T-helper 2 cell treated with Interferon-gamma antibody and Interleukin-4, amounts not matched to agents 5 μg/mL and 100 μg/mL, for 36 hours (primary cell): ENCODE measurements around the gene NUP42.

Experiments
- DNase-seq: peaks from one replicate; pipeline ENCODE4 v3.0.0; 2021; ENCODE audit warnings: low spot score
- H3K27ac Mint-ChIP-seq: one replicate; pipeline ENCODE4 v1.8.0; 2021; ENCODE audit warnings: mild to moderate bottlenecking, mixed read lengths
- H3K27me3 Mint-ChIP-seq: one replicate; pipeline ENCODE4 v1.8.0; 2021; ENCODE audit warnings: low read depth, mixed read lengths
- H3K36me3 Mint-ChIP-seq: one replicate; pipeline ENCODE4 v1.8.0; 2021; ENCODE audit warnings: low read depth, mixed read lengths
- H3K4me1 Mint-ChIP-seq: one replicate; pipeline ENCODE4 v1.8.0; 2021; ENCODE audit warnings: low read depth, mixed read lengths
- H3K4me3 Mint-ChIP-seq: one replicate; pipeline ENCODE4 v1.8.0; 2022; ENCODE audit warnings: mild to moderate bottlenecking, moderate library complexity, mixed read lengths
- H3K9me3 Mint-ChIP-seq: one replicate; pipeline ENCODE4 v1.8.0; 2021; ENCODE audit warnings: mixed read lengths

The NUP42 gene

DNA sequence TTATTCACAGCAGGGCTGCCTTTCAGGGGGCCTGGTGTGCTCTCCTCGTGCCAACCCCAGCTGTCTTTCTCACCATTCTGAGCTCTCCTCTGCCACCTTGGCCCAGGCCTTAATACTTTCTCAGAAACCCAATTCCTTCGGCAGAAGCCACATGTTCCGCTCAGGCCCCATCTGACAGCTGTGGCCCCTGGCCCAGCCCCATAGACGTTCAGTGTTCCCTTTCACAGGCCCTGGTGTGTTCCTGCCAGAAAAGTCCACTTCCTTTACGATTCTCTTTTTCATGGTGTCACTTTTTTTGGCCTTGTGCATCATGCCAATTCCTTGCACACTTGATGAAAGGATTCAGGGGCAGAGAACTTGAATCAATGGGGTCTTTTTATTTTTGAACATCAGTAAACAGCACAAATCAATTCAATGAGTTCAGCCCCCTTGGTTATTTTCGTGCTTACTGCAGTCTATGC is 48.8 kb downstream of the NUP42 start:
- H3K4me3 Mint-ChIP-seq, result no peak overlapping the region
- H3K9me3 Mint-ChIP-seq, result no peaks in the 10 kb centered on the region
- DNase-seq, result no peak
- H3K27ac Mint-ChIP-seq, result no peak overlapping the region
- H3K36me3 Mint-ChIP-seq, result no peaks in the 10 kb centered on the region
- H3K27me3 Mint-ChIP-seq, result no peaks in the 10 kb centered on the region
- H3K4me1 Mint-ChIP-seq, result peaks cover 2% of the 10 kb centered on the region

DNA sequence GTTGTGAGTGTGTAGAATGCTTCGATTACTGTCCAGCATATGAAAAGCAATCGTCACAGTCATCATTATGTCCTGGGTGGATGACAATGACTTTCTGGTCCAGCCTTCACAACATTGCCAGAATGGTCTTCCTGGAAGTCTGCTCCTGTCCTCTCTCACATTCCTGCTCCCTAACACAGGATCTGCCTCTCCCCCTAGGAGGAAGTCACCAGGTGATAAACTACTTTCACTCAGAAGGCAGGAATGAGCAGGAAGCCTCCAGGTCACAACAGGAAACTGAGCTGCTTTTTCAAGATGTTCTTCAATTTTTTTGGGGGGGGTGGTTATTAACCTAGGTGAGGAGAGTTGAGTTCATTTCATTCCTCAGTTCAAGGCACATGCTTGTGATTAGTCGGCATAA is 51.1 kb downstream of the NUP42 start:
- DNase-seq, result no peak
- peaks cover 3% of the 10 kb centered on the region for H3K27me3 Mint-ChIP-seq
- H3K4me1 Mint-ChIP-seq, result peaks cover 2% of the 10 kb centered on the region
- no peaks in the 10 kb centered on the region for H3K36me3 Mint-ChIP-seq
- H3K9me3 Mint-ChIP-seq, result no peaks in the 10 kb centered on the region
- H3K27ac Mint-ChIP-seq, result no peak overlapping the region
- H3K4me3 Mint-ChIP-seq, result no peak overlapping the region

DNA sequence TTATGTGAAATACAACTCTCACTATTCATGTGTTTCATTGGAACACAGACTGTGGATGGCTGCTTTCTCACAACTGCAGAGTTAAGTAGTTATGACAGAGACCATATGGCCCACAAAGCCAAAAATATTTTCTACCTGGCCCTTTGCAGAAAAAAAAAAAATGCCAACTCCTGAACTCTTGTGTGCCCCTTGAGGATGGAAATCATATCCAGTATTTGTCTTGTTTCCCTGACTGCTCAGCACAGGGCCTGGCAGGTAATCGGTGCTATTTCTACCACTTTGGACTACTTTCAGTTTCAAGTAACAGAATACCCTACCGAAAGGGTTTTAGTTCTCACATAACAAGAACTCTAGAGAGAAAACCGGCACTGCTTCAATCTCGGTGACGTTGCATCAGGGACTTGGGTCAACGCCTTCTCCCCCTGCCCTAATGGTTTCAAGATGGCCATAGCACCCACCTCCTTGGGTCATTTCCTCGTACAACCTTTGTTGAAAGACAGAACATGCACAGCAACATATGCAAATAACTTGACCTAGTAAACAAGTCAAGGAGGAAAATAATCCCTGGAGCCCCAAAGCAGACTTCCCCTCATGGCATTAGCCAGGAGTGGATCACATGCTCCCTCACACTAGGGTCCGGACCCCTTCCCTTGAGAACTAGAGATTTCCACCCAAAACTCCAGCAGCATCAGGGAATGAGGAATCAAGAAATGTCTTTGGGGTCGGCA is 52.9 kb downstream of the NUP42 start:
- no peak overlapping the region for H3K27ac Mint-ChIP-seq
- H3K4me1 Mint-ChIP-seq, result peaks cover 2% of the 10 kb centered on the region
- H3K36me3 Mint-ChIP-seq, result no peaks in the 10 kb centered on the region
- H3K27me3 Mint-ChIP-seq, result peaks cover 7% of the 10 kb centered on the region
- DNase-seq, result no peak
- H3K9me3 Mint-ChIP-seq, result no peaks in the 10 kb centered on the region
- H3K4me3 Mint-ChIP-seq, result no peak overlapping the region

DNA sequence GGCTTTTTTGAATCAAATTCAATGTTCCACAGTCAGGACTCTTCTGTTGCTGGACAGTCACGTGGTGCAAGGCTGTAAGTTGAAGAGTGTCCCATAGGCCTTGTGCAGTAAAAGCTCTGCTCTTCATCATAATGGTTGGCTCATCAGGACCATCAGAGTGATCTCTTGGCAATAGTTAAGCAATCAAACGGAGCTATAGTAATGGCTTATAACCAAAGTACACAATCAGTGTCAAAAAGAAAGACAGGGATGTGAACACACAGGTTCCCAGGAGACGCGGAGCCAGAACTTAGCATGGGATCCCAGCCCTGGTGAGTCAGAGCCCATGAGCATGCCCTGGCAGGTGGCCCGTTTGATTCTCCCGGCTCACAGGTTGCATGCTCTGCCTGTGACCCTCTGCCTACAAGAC is 54.0 kb downstream of the NUP42 start:
- Mint-ChIP-seq H3K9me3 (no peaks in the 10 kb centered on the region), H3K36me3 (no peaks in the 10 kb centered on the region), H3K27ac (no peak overlapping the region), H3K27me3 (peaks cover 7% of the 10 kb centered on the region), H3K4me3 (no peak overlapping the region), H3K4me1 (peaks cover 2% of the 10 kb centered on the region)
- no peak for DNase-seq

DNA sequence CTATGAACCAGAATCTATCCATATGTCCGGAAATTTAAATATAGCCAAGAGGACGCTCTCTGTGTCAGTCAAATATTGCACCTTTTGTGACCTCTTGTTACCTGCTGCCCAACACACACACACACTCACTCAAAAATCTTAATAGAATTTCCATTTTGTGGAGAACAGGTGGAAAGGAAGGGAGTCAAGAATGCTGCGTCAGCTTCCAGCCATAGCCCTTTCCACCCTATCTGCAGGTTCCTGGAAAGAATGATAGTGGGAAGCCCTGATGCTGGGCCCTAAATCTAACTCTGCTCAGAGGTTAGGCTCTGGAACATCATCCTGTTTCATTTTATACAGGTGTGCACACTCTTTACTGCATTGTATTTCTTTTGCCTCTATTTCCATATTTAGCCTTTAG is 55.2 kb downstream of the NUP42 start:
- DNase-seq, result no peak
- Mint-ChIP-seq H3K27me3 (peaks cover 7% of the 10 kb centered on the region), H3K9me3 (no peaks in the 10 kb centered on the region)

DNA sequence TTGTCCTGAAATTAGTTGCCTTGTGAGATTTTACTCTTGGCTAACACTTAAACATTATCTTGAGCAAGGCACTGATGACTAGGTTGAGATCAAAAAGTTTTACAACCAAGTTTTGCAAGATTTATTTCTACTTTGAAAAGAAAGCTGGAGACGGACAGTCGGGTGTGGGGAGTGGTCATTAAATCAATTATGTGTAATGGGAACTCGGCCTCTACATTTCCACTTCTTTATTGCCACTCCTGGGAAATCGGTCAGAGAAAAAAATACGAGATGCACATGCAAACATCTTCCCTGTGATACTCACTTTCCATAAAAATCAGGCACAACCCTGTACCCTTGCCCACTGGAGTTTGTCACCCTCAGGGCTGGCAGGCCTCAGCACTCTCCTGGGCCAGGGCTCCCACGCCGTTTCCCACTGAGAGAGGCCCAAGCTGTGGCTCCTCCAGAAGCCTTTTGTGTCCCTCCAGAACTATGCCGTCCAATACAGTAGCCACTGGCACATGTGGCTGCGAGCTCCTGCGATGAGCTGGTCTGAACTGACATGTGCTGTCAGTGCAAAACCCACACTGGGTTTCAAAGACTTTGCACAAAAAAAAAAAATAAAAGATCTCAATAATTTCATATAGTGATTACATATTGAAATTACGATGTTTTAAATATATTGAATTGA is 57.3 kb downstream of the NUP42 start:
- DNase-seq, result no peak
- Mint-ChIP-seq H3K36me3 (no peaks in the 10 kb centered on the region), H3K27me3 (peaks cover 13% of the 10 kb centered on the region), H3K9me3 (no peaks in the 10 kb centered on the region), H3K27ac (no peak overlapping the region), H3K4me3 (no peak overlapping the region), H3K4me1 (peaks cover 2% of the 10 kb centered on the region)

More for the DNA sequence above, 55.2 kb downstream of the NUP42 start:
- no peak overlapping the region for H3K4me3 Mint-ChIP-seq
- H3K4me1 Mint-ChIP-seq, result peaks cover 2% of the 10 kb centered on the region
- H3K27ac Mint-ChIP-seq, result no peak overlapping the region
- no peaks in the 10 kb centered on the region for H3K36me3 Mint-ChIP-seq

DNA sequence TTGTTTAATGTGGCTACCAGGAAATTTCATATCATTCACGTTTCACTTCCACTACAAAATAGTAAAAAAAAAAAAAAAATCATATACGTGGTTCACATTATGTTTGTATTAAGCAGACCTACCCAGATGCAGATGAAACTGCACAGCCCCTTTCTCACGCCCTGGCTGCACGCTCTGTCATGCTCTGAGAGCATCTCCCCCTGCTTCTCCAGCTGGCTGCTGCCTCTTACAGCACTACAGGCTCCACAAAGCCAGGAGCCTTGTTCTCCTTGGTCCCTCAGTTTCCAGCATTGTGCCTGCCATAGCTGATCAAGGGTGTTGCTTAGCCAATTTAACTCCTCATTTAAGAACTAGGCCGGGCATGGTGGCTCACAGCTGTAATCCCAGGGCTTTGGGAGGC is 57.9 kb downstream of the NUP42 start:
- H3K36me3 Mint-ChIP-seq, result no peaks in the 10 kb centered on the region
- peaks cover 19% of the 10 kb centered on the region for H3K27me3 Mint-ChIP-seq
- no peak overlapping the region for H3K4me3 Mint-ChIP-seq
- H3K27ac Mint-ChIP-seq, result no peak overlapping the region
- no peak for DNase-seq
- H3K4me1 Mint-ChIP-seq, result no peaks in the 10 kb centered on the region
- H3K9me3 Mint-ChIP-seq, result no peaks in the 10 kb centered on the region

DNA sequence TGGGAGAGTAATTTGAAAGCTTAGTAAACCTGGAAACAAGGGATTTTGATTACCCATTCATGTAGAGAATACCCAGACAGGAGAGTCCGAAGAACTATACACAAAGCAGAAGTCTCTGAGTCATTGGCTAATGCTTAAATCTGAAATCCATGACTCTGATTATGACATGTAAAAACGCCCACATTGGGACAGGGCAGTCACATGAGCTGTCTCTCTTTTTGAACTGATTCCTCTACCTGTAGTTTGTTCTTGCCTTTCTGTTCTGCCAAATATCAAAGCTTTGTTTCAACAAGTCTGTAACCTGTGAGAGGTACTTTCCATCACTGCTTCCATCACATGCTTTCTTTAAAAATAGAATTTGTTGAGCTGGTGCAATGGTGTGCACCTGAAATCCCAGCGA is 60.5 kb downstream of the NUP42 start:
- peaks cover 42% of the 10 kb centered on the region for H3K27me3 Mint-ChIP-seq
- no peak for DNase-seq
- no peaks in the 10 kb centered on the region for H3K36me3 Mint-ChIP-seq
- no peak overlapping the region for H3K27ac Mint-ChIP-seq
- H3K4me3 Mint-ChIP-seq, result no peak overlapping the region
- H3K4me1 Mint-ChIP-seq, result no peaks in the 10 kb centered on the region
- H3K9me3 Mint-ChIP-seq, result no peaks in the 10 kb centered on the region

DNA sequence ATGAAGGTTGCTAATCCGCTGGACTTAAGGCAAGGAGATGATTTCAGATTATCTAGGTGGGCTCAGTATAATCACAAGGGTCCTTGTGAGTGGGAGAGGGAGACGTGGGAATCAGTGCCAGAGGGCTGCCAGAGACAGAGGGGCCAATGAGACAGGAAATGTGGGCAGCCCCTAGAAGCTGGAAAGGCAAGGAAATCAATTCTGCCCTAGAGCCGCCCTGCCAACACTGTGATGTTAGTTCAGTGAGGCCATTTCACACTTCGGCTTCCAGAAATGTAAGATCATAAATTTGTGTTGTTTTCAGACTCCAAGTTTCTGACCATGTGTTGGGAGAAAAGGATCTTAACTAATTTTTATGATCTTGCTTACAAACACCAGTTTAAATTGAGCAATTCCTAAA is 61.1 kb downstream of the NUP42 start:
- no peak overlapping the region for H3K4me3 Mint-ChIP-seq
- no peaks in the 10 kb centered on the region for H3K9me3 Mint-ChIP-seq
- H3K36me3 Mint-ChIP-seq, result no peaks in the 10 kb centered on the region
- H3K27ac Mint-ChIP-seq, result no peak overlapping the region
- peaks cover 45% of the 10 kb centered on the region for H3K27me3 Mint-ChIP-seq
- H3K4me1 Mint-ChIP-seq, result no peaks in the 10 kb centered on the region
- DNase-seq, result no peak

DNA sequence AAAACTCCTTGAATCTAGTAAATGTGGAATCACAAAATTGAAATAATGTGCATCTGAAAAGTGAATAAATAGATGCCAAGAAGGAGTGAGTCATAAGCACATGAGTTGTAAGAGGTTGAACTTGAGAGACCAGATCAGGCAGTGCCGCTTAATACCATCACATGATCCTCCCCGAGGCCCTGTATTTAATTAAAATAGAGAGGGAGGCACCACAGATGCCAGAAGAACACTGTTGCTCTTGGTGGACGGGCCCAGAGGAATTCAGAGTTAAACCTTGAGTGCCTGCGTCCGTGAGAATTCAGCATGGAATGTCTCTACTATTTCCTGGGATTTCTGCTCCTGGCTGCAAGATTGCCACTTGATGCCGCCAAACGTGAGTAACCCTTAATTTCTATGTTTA is 64.7 kb downstream of the NUP42 start, which contains the start of gene GPNMB:
Gene GPNMB, plus strand, starts transcription at position 221 of the 400 bp plus-strand sequence. Its CDS starts 83 bp downstream, at position 304.
- H3K4me1 Mint-ChIP-seq, result no peaks in the 10 kb centered on the region
- no peaks in the 10 kb centered on the region for H3K9me3 Mint-ChIP-seq
- H3K27me3 Mint-ChIP-seq, result peaks cover 75% of the 10 kb centered on the region
- no peak for DNase-seq
- H3K4me3 Mint-ChIP-seq, result no peak within 1 kb of the TSS
- no peak within 1 kb of the TSS for H3K27ac Mint-ChIP-seq
- H3K36me3 Mint-ChIP-seq, result no peaks in the 10 kb centered on the region

DNA sequence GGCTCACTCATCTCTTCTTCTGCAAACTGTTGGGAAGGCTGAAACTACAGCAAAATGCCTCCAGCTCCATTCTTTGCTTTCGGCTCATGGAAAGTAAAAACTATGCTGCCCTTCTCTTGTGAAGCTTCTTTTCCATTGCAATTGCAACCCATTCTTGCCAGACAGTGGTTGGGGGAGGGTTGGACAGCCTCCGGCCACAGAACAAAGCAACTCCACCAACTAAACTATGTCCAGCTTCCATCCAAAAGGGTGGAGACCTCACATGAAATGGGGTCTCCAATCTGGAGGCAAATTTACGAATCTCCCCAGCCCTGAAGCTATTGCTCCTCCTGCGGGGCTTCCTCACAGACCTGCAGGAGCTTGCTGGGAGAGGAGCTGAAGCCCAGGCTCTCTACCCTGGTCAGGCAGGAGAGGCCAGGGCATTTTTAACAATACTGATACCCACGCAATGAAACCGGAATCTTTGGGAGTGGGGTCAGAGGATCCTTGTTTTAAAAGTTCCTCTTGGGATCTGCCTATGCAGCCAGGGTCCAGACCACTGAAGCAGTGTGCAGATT is 65.3 kb downstream of the NUP42 start:
- DNase-seq, result no peak
- Mint-ChIP-seq H3K36me3 (no peaks in the 10 kb centered on the region), H3K4me3 (no peak overlapping the region), H3K27ac (no peak overlapping the region), H3K4me1 (no peaks in the 10 kb centered on the region), H3K9me3 (no peaks in the 10 kb centered on the region), H3K27me3 (peaks cover 81% of the 10 kb centered on the region)

DNA sequence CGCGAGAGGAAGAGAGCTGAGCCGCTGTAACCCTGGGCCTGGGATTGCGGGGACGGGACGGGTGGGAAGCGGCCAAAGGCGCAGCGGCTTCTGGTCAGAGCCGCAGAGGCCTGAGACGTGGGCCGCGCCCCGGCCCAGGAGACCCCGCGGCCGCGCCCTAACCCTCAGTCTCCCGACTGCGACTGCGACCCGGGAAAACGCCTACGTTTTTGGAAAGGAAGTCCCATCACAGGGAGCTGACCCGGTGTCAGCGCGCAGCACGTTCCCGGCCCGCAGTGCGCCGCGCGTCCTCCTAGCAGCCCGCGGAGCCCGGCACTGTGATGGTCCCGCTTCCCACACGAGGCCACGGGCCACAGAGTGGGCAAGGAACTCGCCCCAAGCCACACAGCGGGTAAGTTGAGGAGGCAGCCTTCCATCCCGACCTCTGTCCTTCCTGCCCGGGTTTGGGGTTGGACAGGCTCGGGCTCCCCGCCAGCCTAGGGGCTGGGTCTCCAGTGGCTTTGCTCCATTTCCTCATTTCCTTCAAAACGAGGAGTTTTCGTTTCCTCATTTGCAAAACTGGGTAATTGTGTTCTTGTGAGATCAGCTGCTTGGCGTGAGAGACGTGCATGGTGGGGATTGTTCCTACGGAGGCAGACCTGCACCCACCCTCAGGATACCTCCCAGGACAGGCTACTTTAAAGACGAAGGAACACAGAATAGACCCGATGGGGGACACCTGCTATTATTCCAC is 65.9 kb downstream of the NUP42 start:
- peak overlapping the region; percentile 12 for H3K4me3 Mint-ChIP-seq
- H3K36me3 Mint-ChIP-seq, result no peaks in the 10 kb centered on the region
- H3K9me3 Mint-ChIP-seq, result no peaks in the 10 kb centered on the region
- DNase-seq, result no peak
- H3K27ac Mint-ChIP-seq, result no peak overlapping the region
- peaks cover 85% of the 10 kb centered on the region for H3K27me3 Mint-ChIP-seq
- no peaks in the 10 kb centered on the region for H3K4me1 Mint-ChIP-seq

DNA sequence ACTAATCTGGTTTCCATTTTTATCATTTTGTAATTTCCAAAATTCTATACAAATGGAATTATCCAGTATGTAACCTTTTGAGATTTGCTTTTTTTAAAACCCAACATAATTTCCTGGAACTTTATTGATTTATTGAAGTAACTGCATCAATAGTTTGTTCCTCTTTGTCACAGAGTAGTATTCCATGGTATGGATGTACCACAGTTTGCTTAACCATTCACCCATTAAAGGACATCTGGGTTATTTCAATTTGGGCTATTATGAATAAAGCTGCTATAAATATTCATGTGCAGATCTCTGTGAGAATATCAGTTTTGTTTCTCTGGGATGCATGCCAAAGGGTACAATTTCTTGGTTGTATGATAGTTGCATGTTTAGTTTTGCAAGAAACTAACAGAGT is 67.6 kb downstream of the NUP42 start:
- Mint-ChIP-seq H3K9me3 (no peaks in the 10 kb centered on the region), H3K27ac (no peak overlapping the region), H3K4me3 (no peak overlapping the region), H3K36me3 (no peaks in the 10 kb centered on the region), H3K4me1 (no peaks in the 10 kb centered on the region), H3K27me3 (peaks cover 87% of the 10 kb centered on the region)
- no peak for DNase-seq
